Thyroid gland (tissue), 4 donors: ENCODE measurements around the gene SMAD3.

Experiments
- CTCF ChIP-seq, 6 experiments: fragments of 200-600 bp in 3 of 6; fragments of 450-650 bp in 3 of 6; sonication (generic) in 3 of 6; IDR thresholded peaks; one replicate each; pipeline ENCODE4 v1.5.1; 2016 to 2019; ENCODE audit warnings: antibody characterized with exemption in 6 of 6, mild to moderate bottlenecking in 2 of 6, inconsistent platforms in 1 of 6, moderate library complexity in 1 of 6
- POLR2A ChIP-seq, 2 donors: fragments of 450-650 bp; IDR thresholded peaks; one replicate each; pipeline ENCODE4 v1.6.1; 2017; ENCODE audit warnings: antibody characterized with exemption in 2 of 2, mild to moderate bottlenecking in 2 of 2, moderate library complexity in 1 of 2

GRCh38 chr15:67048281-67049279 is 16.8 kb upstream of the SMAD3 start:
- TF ChIP-seq CTCF (IDR thresholded peaks at IDR 0.05) (no peak), POLR2A (IDR thresholded peaks at IDR 0.05) (peak in 1 of 2 donors; percentile 36)
